GM21526 (cell line): Measurements from ENCODE around the gene TRABD2B.

Source experiments
- ATAC-seq: cut with Tn5 transposase; IDR thresholded peaks from one replicate; pipeline ENCODE4 v1.9.1; 2021; ENCODE audit warnings: moderate library complexity; ENCODE audit not compliant: unreplicated experiment, low FRiP score

The TRABD2B gene

DNA sequence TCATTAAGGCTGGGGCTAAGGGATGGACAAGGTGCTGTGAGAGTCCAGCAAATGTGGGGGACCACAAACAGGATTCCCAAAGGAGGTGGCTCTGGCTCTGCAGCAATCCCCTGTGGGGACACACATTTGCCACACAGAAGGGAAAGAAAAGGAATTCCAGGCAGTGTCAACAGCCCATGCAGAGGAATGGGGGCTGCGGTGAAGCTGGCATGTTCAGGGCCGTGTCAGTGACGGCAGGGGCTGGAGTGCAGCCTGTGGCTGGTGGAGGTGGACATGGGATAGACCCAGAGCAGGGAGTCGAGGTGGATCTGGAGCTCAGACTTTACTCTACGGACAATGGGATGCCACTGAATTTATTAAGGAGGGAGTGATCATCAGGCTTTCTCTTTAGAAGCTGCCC lies 183.2 kb downstream of the TRABD2B start:
- ATAC-seq: no peak

GRCh38 chr1:47812904-47813514 lies 184.2 kb downstream of the TRABD2B start:
- no peak for ATAC-seq

DNA sequence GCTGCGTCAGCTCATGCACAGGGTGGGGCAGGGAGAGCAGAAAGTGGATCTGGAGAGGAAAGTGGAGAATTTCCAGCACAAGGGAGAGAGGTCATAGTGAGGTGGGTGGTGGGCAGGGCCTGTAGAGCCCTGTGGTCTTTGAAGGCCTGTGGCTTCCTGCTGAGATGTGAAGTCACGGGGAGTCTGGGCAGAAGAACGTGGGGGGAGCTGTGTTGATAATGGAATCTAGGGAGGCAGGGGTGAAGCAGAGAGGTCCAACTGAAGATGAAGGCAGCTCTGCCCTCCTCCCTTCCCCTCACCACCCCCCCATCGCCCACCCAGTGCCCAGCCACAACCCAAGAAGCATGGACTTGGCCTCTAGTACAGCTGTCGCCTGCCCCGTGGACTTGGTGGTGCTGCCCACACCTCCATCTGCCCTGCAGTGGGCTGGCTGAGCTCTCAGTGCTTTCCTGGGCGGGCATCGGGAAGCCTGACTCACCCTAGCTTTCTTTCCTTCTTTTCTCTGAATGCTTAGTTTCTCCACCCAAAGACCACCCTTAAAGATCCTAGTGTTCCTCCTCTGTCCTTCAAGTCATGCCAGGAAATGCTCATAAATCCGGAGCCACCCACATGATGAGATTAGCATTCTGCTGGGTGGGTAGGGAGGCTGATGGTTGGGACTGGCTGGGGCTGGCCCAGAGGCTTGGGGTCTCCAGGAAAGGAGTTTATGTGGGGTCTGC lies 186.1 kb downstream of the TRABD2B start:
- ATAC-seq: no peak

GRCh38 chr1:47809301-47810084 lies 187.7 kb downstream of the TRABD2B start:
- no peak for ATAC-seq

GRCh38 chr1:47808612-47809011 lies 188.6 kb downstream of the TRABD2B start:
- no peak for ATAC-seq

DNA sequence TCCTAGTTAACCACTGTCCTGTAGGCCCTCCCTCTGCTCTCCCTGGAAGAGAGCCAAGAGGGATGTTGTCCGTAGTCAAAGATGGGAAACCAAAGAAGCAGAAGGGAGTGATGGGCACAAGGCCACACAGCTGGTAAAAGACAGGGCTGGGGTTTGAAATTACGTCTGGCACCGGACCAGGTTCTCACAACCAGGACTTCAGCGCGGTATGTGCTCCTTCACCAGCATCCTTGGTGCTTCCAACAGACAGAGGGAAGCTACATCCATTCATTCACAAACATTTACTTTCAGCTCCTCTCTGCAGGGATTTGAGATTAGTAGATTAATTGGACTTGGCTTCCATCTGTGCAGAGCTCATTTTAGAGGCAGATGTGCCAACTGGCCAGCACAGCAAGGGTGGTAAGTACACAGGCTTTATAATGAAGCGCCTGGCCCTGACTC lies 191.2 kb downstream of the TRABD2B start:
- no peak for ATAC-seq

GRCh38 chr1:47805018-47805417 lies 192.2 kb downstream of the TRABD2B start:
- no peak for ATAC-seq

GRCh38 chr1:47803815-47804501 lies 193.2 kb downstream of the TRABD2B start:
- ATAC-seq: no peak

DNA sequence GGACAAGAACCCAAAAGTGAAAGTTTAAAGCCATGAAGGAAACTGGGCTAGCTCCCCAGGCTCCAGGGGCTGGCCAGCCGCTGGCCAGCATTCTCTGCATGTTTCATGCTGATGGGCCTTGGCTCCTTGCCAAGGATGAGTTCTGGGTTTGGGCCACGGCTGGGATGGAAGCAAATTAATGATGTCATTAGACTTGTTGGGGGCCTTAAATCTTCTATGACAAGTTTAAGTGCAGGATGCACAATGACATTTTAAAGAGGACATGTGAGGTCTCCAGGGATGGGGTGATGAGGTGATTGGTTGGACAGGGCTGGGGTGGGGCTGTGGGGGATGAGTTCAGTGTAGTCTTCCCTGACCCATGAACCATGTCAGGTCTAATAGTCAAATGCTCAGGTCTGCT lies 199.6 kb downstream of the TRABD2B start:
- no peak for ATAC-seq

GRCh38 chr1:47796626-47797025 lies 200.6 kb downstream of the TRABD2B start:
- ATAC-seq: no peak

DNA sequence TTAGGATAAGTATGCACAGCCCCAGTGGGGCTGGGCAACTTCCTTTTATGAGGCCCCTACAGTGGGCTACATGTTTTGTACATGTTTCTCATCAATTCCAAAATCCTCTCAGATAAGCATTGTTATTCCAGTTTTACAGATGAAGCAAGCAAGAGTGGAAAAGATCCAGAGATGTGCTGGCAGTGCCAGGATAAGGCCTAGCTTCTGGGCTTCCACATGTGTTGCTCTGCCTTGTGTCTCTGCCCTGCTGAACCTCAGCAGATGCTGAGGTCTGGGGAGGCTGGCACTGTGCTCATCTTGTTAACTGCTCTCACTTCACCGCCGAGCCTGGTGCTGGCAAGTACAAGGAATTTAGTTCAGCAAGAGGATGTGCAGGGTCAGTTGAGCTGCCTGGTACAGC lies 202.1 kb downstream of the TRABD2B start:
- no peak for ATAC-seq

- no peak for ATAC-seq
Measured at GRCh38 chr1:47794530-47794929, 202.7 kb downstream of the TRABD2B start.

DNA sequence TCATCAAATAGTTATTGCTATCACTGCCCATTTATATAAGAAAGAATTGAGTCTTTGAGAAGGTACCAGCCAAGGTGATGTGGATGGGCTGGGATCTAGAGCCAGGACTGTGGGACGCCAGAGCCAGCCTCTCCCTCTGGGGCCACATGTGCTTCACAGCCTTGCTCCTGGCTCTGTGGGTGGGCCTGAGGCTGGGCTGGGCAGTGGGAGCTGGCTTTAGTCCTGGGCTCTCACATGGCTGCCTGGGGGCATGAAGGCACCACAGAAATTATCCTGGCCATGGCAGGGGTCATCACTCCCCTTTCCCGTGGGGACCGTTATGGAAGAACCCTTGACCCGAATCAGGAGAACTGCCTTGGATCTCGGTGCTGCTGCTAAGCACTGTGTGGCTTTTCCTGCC lies 203.1 kb downstream of the TRABD2B start:
- no peak for ATAC-seq

- ATAC-seq: no peak
Measured at GRCh38 chr1:47793563-47793962, 203.6 kb downstream of the TRABD2B start.

GRCh38 chr1:47792779-47793178 lies 204.4 kb downstream of the TRABD2B start:
- no peak for ATAC-seq

GRCh38 chr1:47791879-47792608 lies 205.1 kb downstream of the TRABD2B start:
- ATAC-seq: no peak

DNA sequence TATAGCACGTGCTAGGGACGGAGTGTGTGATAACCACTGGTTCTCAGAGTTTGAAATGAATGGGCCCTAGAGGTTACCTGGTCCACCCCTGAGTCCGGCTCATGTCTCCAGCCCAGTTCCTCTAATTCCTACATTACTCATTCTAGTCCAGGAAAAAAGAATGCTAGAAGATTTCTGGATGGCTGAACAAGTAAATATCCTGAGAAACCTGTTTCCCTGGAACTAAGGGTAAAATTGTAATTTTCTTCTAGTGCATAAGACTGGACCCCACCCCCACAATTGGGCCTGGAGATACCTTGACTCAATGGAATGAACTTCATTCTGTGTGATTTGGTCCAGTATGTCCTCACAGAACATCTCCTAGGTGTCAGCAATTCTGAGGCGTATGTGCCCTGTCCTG lies 208.4 kb downstream of the TRABD2B start:
- ATAC-seq: no peak

- ATAC-seq: no peak
Measured at GRCh38 chr1:47787560-47787959, 209.6 kb downstream of the TRABD2B start.

DNA sequence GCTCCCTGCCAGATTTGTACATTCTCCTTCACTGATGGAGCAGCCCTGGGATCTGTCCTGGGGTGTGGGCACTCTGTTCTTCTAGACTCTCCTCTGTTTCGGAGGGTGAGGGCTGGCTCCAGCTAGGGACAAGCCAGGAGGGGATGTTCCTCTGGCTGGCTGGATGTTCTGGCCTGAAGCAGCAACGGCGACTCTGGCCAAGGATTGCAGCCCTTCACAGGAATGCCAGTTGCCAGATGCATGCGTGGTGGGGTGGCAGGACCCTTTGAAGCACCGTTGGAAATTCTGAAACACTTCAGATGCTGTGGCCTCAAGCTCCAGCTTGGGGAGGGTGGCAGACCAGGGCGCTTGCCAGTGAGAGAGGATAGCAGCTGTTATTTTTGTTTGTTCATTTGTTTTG lies 210.9 kb downstream of the TRABD2B start:
- no peak for ATAC-seq

DNA sequence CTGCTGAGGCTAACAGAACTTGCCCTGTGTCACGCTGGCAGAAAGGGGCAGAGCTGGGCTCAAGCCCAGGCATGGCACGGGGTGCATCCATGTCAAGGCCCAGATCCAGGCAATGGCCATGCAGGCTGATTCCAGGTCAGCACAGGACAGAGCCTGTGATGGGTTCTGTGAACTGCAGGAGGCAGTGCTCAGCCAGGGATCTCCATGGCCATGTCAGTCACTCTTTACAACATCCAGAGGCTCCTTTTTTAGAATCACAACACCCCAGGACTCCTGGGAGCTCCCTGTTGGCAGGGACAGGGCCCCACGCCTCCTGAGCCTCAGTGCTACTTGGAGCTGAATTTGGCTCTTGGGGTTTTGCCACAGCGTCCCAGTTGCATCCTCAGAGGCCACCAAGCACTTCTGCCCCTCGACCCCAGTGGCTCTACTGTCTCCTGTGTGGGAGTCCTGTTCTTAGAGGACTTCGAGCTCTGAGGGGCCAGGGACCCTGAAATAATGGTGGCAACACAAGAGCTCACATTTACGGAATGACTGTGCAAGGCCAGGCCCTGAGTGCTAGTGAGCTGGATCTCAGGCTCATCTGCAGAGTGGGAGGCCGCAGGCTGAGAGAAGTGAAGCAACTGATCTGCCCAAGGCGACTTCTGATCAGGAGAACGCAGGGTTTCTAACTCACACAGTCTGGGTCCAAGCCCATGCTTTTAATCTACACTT lies 211.5 kb downstream of the TRABD2B start:
- ATAC-seq: no peak
